H9 (cell line): Measurements from ENCODE around the gene MRPL9. TPM values are rescaled to one million over a fixed set of nuclear protein-coding genes. Genes with fewer than 3 reads are reported as not detected.

Experiments used
- DNase-seq: peaks from one replicate; pipeline ENCODE4 v3.0.0-alpha.2; 2017
- H2AFZ ChIP-seq: one replicate; pipeline ENCODE4 v1.6.1; 2013; ENCODE audit warnings: mild to moderate bottlenecking, low read length, control low read depth, moderate library complexity
- H2AK5ac ChIP-seq: 2 replicates; pipeline ENCODE4 v1.6.1; 2013; ENCODE audit warnings: low read length, control low read depth, mixed read lengths; ENCODE audit not compliant: insufficient read length
- H2BK120ac ChIP-seq: one replicate; pipeline ENCODE4 v1.6.1; 2013; ENCODE audit warnings: low read depth, mild to moderate bottlenecking, low read length, control low read depth, inconsistent platforms; ENCODE audit not compliant: poor library complexity, severe bottlenecking
- H2BK12ac ChIP-seq: 2 replicates; pipeline ENCODE4 v1.6.1; 2013; ENCODE audit warnings: low read length, control low read depth, mixed read lengths, low read depth; ENCODE audit not compliant: insufficient read length
- H2BK15ac ChIP-seq: 2 replicates; pipeline ENCODE4 v1.6.1; 2013; ENCODE audit warnings: low read depth, low read length, control low read depth
- H2BK20ac ChIP-seq: one replicate; pipeline ENCODE4 v1.6.1; 2013; ENCODE audit warnings: low read depth, mild to moderate bottlenecking, low read length, control low read depth, inconsistent platforms; ENCODE audit not compliant: poor library complexity, severe bottlenecking
- H2BK5ac ChIP-seq: 2 replicates; pipeline ENCODE4 v1.6.1; 2013; ENCODE audit warnings: low read length, control low read depth, mixed read lengths; ENCODE audit not compliant: insufficient read length
- H3K14ac ChIP-seq: 2 replicates; pipeline ENCODE4 v1.6.1; 2013; ENCODE audit warnings: low read length, control low read depth; ENCODE audit not compliant: insufficient read depth
- H3K18ac ChIP-seq: 2 replicates; pipeline ENCODE4 v1.6.1; 2013; ENCODE audit warnings: low read depth, mild to moderate bottlenecking, mixed read lengths, low read length, control low read depth; ENCODE audit not compliant: insufficient read length
- H3K23ac ChIP-seq: 2 replicates; pipeline ENCODE4 v1.6.1; 2013; ENCODE audit warnings: low read length, control low read depth, mixed read lengths, low read depth; ENCODE audit not compliant: insufficient read length
- H3K23me2 ChIP-seq: 2 replicates; pipeline ENCODE4 v1.6.1; 2013; ENCODE audit warnings: low read depth, mild to moderate bottlenecking, mixed read lengths, low read length, control low read depth; ENCODE audit not compliant: insufficient read length, poor library complexity, severe bottlenecking
- H3K27ac ChIP-seq: 2 replicates; pipeline ENCODE4 v1.5.1; 2013; ENCODE audit warnings: low read length, control low read depth, mixed read lengths, low read depth; ENCODE audit not compliant: insufficient read length
- H3K27me3 ChIP-seq: 2 replicates; pipeline ENCODE4 v1.6.1; 2013; ENCODE audit warnings: low read length, control low read depth, inconsistent platforms; ENCODE audit not compliant: insufficient read depth
- H3K4ac ChIP-seq: 2 replicates; pipeline ENCODE4 v1.6.1; 2013; ENCODE audit warnings: low read depth, mild to moderate bottlenecking, control low read depth, inconsistent platforms, low read length, moderate library complexity
- H3K4me1 ChIP-seq: 2 replicates; pipeline ENCODE4 v1.6.1; 2013; ENCODE audit warnings: low read length, control low read depth, inconsistent platforms; ENCODE audit not compliant: insufficient read depth
- H3K4me2 ChIP-seq: 2 replicates; pipeline ENCODE4 v1.6.1; 2013; ENCODE audit warnings: low read length, control low read depth, mixed read lengths; ENCODE audit not compliant: insufficient read length, insufficient read depth
- H3K56ac ChIP-seq: 2 replicates; pipeline ENCODE4 v1.6.1; 2013; ENCODE audit warnings: low read depth, mild to moderate bottlenecking, mixed read lengths, low read length, control low read depth; ENCODE audit not compliant: insufficient read length
- H3K79me1 ChIP-seq: 2 replicates; pipeline ENCODE4 v1.6.1; 2013; ENCODE audit warnings: low read depth, mild to moderate bottlenecking, moderate library complexity, low read length, control low read depth, inconsistent platforms; ENCODE audit not compliant: insufficient read depth, poor library complexity, severe bottlenecking
- H3K79me2 ChIP-seq: 2 replicates; pipeline ENCODE4 v1.6.1; 2013; ENCODE audit warnings: low read length, control low read depth, inconsistent platforms; ENCODE audit not compliant: insufficient read depth
- H3K9ac ChIP-seq: 2 replicates; pipeline ENCODE4 v1.6.1; 2013; ENCODE audit warnings: low read length, control low read depth, mixed read lengths; ENCODE audit not compliant: insufficient read length; ENCODE audit errors: extremely low read depth
- H3K9me3 ChIP-seq: one replicate; pipeline ENCODE4 v1.6.1; 2013; ENCODE audit warnings: low read depth, low read length, inconsistent platforms; ENCODE audit not compliant: control insufficient read depth
- H3T11ph ChIP-seq: one replicate; pipeline ENCODE4 v1.6.1; 2013; ENCODE audit warnings: mild to moderate bottlenecking, low read length, control low read depth, inconsistent platforms
- H4K20me1 ChIP-seq: one replicate; pipeline ENCODE4 v1.6.1; 2013; ENCODE audit not compliant: control insufficient read depth, insufficient read length, insufficient read depth
- H4K5ac ChIP-seq: 2 replicates; pipeline ENCODE4 v1.6.1; 2013; ENCODE audit warnings: low read depth, mild to moderate bottlenecking, mixed read lengths, low read length, control low read depth; ENCODE audit not compliant: insufficient read length
- H4K8ac ChIP-seq: replicated peaks from 2 replicates; pipeline ENCODE4 v1.6.1; 2013; ENCODE audit warnings: low read length, control low read depth, mixed read lengths, low read depth; ENCODE audit not compliant: insufficient read length
- H4K91ac ChIP-seq: 2 replicates; pipeline ENCODE4 v1.6.1; 2013; ENCODE audit warnings: low read depth, mild to moderate bottlenecking, moderate library complexity, mixed read lengths, low read length, control low read depth; ENCODE audit not compliant: insufficient read length
- H3K27ac Mint-ChIP-seq, 3 experiments: 2 replicates in 2 of 3; 3 replicates in 1 of 3; pipeline ENCODE4 v1.8.0; 2020 to 2021; ENCODE audit warnings: mixed read lengths in 3 of 3, mild to moderate bottlenecking in 1 of 3, moderate library complexity in 1 of 3
- H3K27me3 Mint-ChIP-seq: 2 replicates; pipeline ENCODE4 v1.8.0; 2021; ENCODE audit warnings: low read depth, mild to moderate bottlenecking, moderate library complexity, mixed read lengths
- H3K36me3 Mint-ChIP-seq, 3 experiments: 2 replicates in 2 of 3; 3 replicates in 1 of 3; pipeline ENCODE4 v1.8.0; 2020 to 2021; ENCODE audit warnings: low read depth in 3 of 3, mixed read lengths in 3 of 3; ENCODE audit not compliant: insufficient read depth in 1 of 3
- H3K4me1 Mint-ChIP-seq, 2 experiments: 2 replicates each; pipeline ENCODE4 v1.8.0; 2020; ENCODE audit warnings: mixed read lengths in 2 of 2
- H3K4me3 Mint-ChIP-seq, 2 experiments: 2 replicates in 1 of 2; 3 replicates in 1 of 2; pipeline ENCODE4 v1.8.0; 2020 to 2021; ENCODE audit warnings: mild to moderate bottlenecking in 2 of 2, mixed read lengths in 2 of 2, moderate library complexity in 1 of 2
- H3K9me3 Mint-ChIP-seq, 2 experiments: 2 replicates in 1 of 2; 3 replicates in 1 of 2; pipeline ENCODE4 v1.8.0; 2020; ENCODE audit warnings: mild to moderate bottlenecking in 2 of 2, mixed read lengths in 2 of 2, moderate library complexity in 1 of 2
- WGBS: extraction: QIAGEN DNeasy Blood & Tissue Kit; methylation state at CpG from one replicate; pipeline ENCODE4 v1.1.7; 2013; ENCODE audit warnings: missing lambda C conversion rate, low lambda C conversion rate, mixed read lengths; ENCODE audit not compliant: insufficient read length; ENCODE audit errors: extremely low coverage; 5-methylcytosine and 5-hydroxymethylcytosine counted together
- total RNA-seq: library from RNA; stranded (reverse); gene quantifications from 2 replicates; pipeline ENCODE4 v1.2.1, GENCODE V29; 2021
- TF ChIP-seq, protein P1 (sequence below): fragments of 200-600 bp; sonication (generic); conservative IDR thresholded peaks from 3 replicates; pipeline ENCODE4 v1.8.0; 2021; ENCODE audit warnings: antibody characterized with exemption, mild to moderate bottlenecking

MRPL9 gene
- total RNA-seq, 1 experiment from 2014 or later = 102 TPM

DNA sequence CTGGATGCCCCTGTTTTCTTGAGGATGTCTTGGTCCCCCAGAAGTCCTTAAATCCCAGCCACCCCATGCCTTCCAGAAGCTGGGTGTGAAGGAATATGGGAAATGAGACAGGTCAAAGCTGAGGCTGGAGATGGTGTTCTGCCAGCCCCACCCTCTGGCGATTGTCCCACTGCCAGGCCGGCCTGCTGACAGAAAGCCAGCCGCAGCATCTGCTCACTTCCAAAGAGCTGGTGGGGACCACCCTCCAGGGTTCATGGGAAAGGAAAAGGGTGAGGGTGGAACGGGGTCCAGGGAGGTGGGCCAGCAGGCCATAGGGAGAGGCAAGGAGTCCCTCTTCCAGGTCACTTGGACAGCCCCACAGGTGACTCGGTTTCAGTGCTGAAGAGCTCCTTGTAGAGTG lies 43.8 kb upstream of the MRPL9 start:
- H3K27ac Mint-ChIP-seq = no peak overlapping the region

More for the DNA sequence above, 43.8 kb upstream of the MRPL9 start:
- Histone ChIP-seq H3K27ac (no peak overlapping the region), H2BK120ac (no peak overlapping the region), H3K79me2 (no peaks in the 10 kb centered on the region), H2AK5ac (no peak overlapping the region), H3K79me1 (no peaks in the 10 kb centered on the region), H3K9ac (no peak overlapping the region), H3K4me1 (no peaks in the 10 kb centered on the region; the same call in 1 of the 2 replicates), H4K8ac (no peak overlapping the region), H3K23me2 (no peaks in the 10 kb centered on the region), H3K14ac (no peak overlapping the region), H2BK20ac (no peak overlapping the region), H3K56ac (no peak overlapping the region), H4K20me1 (no peaks in the 10 kb centered on the region), H4K91ac (no peak overlapping the region), H3K9me3 (no peaks in the 10 kb centered on the region), H3T11ph (no peak overlapping the region), H3K18ac (no peak overlapping the region), H3K23ac (no peak overlapping the region), H4K5ac (no peak overlapping the region), H3K4me2 (no peak overlapping the region), H2BK5ac (no peak overlapping the region), H2AFZ (no peak overlapping the region), H3K4ac (no peak overlapping the region), H2BK15ac (no peak overlapping the region), H3K27me3 (0 out of 2 replicates have a peak, but pooled peaks cover 2% of the 10 kb centered on the region), H2BK12ac (no peak overlapping the region)
- TF ChIP-seq, protein P1, sequence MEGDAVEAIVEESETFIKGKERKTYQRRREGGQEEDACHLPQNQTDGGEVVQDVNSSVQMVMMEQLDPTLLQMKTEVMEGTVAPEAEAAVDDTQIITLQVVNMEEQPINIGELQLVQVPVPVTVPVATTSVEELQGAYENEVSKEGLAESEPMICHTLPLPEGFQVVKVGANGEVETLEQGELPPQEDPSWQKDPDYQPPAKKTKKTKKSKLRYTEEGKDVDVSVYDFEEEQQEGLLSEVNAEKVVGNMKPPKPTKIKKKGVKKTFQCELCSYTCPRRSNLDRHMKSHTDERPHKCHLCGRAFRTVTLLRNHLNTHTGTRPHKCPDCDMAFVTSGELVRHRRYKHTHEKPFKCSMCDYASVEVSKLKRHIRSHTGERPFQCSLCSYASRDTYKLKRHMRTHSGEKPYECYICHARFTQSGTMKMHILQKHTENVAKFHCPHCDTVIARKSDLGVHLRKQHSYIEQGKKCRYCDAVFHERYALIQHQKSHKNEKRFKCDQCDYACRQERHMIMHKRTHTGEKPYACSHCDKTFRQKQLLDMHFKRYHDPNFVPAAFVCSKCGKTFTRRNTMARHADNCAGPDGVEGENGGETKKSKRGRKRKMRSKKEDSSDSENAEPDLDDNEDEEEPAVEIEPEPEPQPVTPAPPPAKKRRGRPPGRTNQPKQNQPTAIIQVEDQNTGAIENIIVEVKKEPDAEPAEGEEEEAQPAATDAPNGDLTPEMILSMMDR = no peak
- no peaks in the 10 kb centered on the region for H3K9me3 Mint-ChIP-seq
- WGBS = no CpG with 5 or more reads among the region's 5 CpGs
- peaks cover 16 to 20% of the 10 kb centered on the region in 2 experiments for H3K4me1 Mint-ChIP-seq
- no peak for DNase-seq
- peaks cover 8% of the 10 kb centered on the region for H3K27me3 Mint-ChIP-seq
- no peak overlapping the region for H3K4me3 Mint-ChIP-seq
- no peaks in the 10 kb centered on the region for H3K36me3 Mint-ChIP-seq
